Stimulated activated naive CD8-positive, alpha-beta T cell treated with anti-CD3 and anti-CD28 coated beads, Interleukin-15, Interleukin-2, amounts not matched to agents 100 U/mL and 50 U/mL, for 24 hours (primary cell): ENCODE results near the gene EPB41L5.
"Not testable (repeated sequence)": the region's sequence is repeated elsewhere in the genome, so short reads cannot be mapped to it uniquely, and the experiment has no call there.

ENCODE experiments used
- ATAC-seq: fragments of 150-1000 bp; cut with Tn5 transposase; one replicate; pipeline ENCODE4 v1.10.0; 2021
- DNase-seq: peaks from one replicate; pipeline ENCODE4 v3.0.0; 2021

EPB41L5 gene

DNA sequence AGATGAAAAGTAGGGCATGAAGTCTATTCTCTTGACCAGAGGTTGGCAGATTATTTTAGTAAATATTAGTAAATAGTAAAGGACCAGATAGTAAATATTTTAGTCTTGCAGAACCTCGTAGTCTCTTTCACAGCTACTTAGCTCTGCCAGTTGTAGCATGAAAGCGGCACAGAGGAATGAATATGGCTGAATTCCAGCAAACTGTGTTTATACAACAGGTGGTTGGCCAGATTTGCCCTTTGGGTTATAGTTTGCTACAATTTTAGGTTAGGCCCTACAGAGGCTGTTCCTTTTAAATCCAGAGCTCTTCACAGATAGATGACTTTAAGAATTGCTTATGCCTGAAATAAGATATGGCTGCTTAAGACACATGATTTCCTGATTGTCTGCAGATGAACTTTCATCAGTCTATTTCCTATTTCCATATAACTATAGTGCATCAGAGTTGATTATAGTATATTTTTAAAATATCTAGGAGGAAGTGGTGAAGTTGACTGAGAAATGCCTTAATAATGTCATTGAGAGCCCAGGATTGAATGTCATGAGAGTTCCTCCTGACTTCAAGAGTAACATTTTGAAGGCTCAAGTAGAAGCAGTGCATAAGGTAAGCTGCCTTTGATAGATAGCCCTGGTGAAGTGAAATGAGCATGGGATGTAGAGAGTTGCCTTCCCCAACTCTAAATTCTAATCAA lies 129.8 kb downstream of the EPB41L5 start:
- ATAC-seq (no peak), DNase-seq (no peak)

DNA sequence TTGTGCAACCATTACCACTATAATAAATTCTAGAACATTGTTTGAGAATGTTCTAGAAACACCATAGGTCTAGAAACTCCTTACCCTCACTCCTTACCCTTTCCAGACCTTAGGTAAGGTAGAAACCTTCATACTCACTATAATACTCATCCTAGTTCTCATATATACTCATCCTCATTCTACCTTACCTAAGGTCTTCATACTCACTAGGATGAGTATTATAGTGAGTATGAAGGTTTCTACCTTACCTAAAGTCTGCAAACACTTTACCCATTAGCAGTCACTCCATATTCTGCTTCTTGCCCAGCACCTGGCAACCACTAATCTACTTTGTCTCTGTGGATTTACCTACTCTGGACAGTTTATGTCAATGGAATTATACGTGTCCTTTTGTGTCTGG lies 135.4 kb downstream of the EPB41L5 start:
- ATAC-seq: no peak
- no peak for DNase-seq

DNA sequence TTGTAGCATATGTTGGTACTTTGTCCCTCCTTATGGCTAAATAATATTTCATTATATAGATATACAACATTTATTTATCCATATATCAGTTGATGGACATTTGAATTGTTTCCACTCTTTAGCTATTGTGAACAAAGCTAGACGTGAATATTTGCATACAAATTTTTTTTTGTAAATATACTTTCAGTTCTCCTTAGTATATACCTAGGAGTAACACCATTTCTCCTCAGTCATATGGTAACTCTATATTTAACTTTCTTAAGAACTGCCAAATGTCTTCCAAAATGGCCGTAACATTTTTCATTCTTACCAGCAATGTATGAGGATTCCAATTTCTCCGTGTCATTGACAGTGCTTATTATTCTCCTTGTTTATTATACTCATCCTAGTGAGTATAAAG lies 135.8 kb downstream of the EPB41L5 start:
- DNase-seq: no peak
- no peak for ATAC-seq

DNA sequence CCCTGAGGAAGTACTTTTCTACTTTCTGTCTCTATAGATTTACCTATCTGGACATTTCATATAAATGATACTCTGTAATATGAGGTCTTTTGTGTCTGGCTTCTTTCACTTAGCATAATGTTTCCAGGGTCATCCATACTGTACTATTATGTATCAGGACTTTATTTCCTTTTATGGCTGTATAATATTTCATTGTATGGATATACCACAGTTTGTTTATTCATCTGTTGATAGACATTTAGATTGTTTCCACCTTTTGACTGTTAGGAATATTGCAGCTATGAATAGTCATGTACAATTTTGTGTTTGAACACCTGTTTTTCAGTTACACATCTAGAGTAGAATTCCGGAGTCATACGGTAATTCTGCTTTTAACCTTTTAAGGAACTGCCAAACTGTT lies 136.5 kb downstream of the EPB41L5 start:
- no peak for ATAC-seq
- DNase-seq: no peak

DNA sequence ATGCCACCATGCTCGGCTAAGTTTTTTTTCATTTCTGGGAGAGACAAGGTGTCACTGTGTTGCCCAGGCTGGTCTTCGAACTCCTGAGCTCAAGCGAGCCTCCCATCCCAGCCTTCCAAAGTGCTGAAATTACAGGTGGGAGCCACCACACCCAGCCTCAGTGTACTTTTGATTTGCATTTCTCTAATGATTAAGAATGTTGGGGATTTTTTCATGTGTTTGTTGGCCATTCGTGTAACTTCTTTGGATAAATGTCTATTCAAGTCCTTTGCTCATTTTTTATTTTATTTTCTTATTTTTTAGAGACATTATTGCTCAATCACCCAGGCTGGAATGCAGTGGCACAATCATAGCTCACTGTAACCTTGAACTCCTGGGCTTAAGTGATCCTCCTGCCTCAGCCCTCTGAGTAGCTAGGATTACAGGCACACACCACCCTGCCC lies 137.2 kb downstream of the EPB41L5 start:
- DNase-seq (no peak), ATAC-seq (no peak)

DNA sequence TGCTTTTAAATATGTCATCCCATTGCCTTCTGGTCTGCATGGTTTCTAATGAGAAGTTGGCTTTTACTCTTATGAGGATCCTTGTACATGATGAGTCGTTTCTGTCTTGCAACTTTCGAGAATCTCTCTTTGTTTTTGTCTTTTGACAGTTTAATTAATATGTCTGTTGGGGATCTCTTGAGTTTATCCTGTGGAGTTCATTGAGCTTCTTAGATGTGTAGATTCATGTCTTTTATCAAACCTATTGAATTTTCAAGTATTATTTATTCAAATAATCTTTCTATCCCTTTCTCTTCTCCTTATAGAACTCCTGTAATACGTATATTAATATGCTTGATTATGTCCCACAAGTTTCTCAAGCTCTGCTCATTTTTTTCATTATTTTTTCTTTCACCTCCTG lies 142.4 kb downstream of the EPB41L5 start:
- no peak for DNase-seq
- no peak for ATAC-seq

DNA sequence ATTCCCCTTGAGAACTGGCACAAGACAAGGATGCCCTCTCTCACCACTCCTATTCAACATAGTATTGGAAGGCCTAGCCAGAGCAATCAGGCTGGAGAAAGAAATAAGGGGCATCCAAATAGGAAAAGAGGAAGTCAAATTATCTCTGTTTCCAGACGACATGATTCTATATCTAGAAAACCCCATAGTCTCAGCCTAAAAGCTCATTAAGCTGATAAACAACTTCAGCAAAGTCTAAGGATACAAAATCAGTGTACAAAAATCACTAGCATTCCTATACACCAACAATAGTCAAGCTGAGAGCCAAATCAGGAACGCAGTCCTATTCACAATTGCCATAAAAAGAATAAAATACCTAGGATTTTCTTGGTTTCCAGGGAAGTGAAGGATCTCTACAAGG lies 145.8 kb downstream of the EPB41L5 start:
- not testable (repeated sequence) for DNase-seq, ATAC-seq

DNA sequence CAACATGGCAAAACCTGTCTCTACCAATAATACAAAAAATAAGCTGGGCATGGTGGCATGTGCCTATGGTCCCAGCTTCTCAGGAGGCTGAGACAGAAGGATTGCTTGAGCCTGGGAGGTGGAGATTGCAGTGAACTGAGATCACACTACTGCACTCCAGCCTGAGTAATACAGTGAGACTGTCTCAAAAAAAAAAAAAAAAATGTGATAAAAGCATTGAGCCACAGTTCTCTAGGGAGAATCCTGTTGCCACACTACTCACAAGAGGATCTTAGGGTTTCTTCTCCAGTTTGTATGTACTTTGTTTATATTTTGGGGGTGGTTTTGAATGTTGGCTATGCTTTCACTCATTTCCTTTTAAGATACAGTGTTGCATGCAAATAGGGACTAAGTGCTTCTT lies 148.3 kb downstream of the EPB41L5 start:
- DNase-seq: no peak
- ATAC-seq: no peak

DNA sequence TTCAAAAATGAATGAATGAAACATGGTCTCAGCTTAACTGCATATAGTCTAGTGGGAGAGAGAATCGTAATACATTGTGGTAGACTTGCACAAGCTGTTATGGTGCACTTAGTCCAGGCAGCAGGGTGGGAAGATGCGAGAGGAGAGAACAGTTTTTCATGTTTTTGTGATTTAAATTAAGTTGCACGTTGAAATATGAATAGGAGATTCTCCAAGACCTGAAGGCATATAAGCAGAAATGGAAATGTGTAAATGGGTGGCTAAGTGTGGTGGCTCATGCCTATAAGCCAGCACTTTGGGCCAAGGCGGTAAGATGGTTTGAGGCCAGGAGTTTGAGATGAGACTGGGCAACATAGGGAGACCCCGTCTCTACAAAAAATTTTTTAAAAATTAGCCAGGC lies 149.8 kb downstream of the EPB41L5 start:
- DNase-seq: no peak
- ATAC-seq: no peak

DNA sequence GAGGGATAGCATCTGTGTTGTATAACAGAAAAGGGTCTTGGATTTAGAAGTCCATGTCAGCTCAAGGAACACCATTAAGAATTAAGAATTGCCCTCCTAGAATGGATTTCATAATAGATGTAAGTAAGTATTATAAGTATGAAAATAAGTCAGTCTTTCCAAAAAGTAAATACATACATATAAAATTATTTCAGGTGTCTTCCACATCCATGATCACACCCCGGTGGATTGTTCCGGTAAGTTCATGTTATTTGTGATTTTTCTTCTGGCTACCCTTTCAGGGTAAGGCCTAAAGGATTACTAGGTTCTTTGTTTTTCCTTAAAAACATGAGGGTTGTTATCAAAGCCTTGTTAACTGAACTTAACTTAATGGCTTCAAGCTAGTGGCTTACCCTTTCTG lies 154.4 kb downstream of the EPB41L5 start:
- no peak for ATAC-seq

DNA sequence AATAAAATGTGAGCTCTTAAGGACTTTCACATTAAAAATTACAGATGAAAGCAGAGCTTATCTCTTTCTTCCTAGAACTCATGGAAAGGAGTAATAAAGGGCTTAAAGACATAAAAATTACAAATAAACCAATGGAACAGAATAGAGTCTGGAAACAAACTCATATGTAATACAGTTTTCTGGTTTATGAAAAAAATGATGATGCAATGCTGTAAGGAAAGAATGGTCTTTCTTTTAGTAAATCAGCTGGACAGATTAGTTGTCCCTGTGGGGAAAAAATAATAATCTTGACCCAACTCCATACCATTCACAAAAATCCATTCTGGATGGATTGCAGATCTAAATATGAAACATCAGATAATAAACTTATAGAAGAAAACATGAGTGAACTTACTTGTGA lies 156.1 kb downstream of the EPB41L5 start:
- no peak for DNase-seq
- no peak for ATAC-seq

More for the DNA sequence above, 154.4 kb downstream of the EPB41L5 start:
- no peak for DNase-seq

DNA sequence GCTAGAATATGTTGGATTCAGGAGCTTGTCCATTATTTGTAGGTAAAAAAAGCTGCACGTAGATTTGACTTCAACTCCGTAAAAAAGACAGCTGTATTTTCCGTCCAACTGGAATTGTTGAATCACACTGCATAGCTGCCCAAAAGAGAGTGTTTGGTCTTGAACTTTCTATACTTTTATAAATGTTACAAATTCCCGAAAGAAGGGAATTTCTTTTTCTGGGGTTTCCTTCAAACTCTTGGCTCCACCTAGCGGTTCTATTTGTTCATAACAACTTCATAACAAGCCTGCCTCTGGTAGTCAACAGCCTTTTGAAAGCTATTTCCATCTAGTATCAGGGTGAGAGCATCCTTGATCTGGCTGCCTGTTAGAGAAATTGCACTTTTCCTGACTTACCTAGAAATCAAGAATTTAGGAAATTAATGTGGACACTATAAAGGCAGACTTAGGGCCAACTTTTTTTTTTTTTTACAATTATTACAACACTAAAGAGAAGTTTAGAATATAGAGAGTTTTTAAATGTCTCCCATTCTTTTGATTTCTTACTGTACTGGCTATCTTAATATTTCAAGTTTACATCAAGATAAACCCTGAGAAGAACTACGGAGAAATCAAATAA lies 162.2 kb downstream of the EPB41L5 start:
- no peak for ATAC-seq
- no peak for DNase-seq

DNA sequence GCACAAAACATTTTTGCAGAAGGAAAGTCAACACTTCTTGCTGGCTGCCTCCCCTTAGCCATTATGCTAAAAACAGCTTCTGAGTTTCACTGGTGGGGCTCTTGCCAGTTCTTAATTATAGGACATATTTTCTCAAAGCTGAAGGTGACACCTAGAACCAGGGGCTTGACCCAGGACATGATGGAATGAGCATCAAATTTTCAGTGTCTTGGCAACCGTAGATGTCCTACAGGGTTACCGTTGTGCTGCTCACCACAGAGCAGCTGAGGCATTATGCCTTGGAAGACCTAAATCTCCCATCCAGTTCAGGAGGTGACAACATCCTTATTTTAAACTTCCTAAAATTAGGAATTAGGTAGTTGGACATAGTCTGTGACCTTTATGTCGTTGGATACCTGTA lies 163.6 kb downstream of the EPB41L5 start:
- peak; percentile 1 for ATAC-seq
- DNase-seq: no peak

DNA sequence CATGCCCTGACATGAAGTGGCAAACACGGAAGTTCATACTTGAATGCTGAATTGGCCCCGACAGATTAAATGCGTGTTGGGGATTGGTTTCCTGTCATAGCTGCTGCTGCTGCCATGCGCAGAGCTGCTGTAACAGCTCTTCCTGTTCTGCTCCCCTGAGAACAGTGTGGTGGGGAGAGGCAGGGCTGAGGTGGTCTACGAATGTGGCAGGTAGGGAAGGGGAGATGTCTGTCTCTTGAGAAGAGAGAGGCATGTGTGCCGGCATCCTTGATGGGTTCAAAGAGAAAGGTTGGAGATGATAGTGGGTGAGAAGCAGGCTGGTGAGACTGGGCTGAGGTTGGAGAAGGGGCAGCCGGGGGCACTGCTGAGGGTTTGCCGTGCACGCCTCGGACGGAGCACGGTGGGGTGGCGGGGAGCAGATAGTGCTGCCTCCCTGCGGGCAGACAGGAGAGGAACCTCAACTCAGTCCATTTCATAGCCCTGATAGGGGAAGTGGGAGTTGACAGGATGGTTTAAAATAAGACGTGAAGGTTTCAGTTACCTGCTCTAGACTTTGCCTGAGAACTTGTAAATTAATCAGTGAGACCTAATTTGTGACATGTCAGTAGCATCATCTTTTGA lies 164.2 kb downstream of the EPB41L5 start:
- peak; percentile 81 for DNase-seq

DNA sequence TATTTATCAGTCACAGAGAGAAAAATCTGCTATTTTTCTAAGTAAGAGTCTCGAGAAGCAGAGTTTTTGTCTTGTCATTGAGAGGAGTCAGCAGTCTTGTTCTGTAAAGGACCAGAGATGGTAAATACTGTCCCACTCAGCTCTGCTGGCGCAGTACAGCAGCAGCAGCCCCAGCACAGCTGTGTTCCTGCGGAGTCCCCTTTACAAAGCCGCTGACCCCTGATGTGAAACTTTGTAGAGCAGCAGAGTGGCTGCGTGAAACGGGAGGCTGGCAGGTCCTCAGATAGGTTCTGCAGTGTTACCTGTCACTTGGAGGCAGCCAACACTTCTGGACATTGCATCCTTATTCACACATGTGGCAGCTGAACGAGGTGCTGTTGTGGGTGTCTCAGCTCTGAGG lies 165.1 kb downstream of the EPB41L5 start:
- DNase-seq: peak; percentile 15
- ATAC-seq: no peak

More for the DNA sequence above, 164.2 kb downstream of the EPB41L5 start:
- peak; percentile 95 for ATAC-seq

DNA sequence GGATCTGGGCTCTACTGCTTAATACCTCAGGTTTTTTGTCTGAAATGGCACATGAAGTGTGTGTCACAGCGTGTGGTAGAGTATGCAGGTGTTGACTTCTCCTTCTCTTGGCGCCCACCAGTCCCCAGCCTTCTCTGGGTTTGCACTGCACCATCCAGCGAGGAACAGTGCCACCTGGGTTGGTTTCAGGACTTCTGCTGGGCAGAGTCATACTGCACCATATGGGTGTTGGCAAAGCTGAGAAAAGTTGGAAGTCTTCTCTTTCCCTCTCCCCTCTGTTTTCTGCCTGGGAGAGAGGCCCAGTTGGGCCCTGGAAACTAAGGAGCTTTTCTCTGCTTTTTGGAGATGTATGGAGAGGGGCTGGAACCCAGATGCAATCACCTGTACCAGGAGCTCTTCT lies 166.5 kb downstream of the EPB41L5 start:
- ATAC-seq (no peak), DNase-seq (no peak)

DNA sequence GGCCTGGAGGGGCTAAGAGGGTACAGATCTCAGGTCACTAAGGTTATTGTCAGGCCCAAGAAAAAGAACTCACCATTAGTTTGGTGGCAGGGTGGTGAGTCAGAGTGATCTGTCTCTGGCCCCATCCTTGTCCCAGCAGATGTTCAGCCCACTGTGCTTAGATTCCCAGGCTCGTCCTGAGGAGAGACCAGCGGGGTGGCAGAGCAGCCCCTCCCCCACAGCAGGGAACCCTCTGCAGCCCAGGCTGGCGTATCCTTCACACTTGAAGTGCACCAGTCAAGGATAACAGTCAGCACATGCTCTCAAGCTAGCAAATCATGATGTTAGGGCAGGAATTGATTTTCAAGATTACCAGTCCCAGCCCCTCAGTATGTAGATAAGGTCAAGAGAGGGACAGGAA lies 167.2 kb downstream of the EPB41L5 start:
- ATAC-seq: no peak
- DNase-seq: no peak

DNA sequence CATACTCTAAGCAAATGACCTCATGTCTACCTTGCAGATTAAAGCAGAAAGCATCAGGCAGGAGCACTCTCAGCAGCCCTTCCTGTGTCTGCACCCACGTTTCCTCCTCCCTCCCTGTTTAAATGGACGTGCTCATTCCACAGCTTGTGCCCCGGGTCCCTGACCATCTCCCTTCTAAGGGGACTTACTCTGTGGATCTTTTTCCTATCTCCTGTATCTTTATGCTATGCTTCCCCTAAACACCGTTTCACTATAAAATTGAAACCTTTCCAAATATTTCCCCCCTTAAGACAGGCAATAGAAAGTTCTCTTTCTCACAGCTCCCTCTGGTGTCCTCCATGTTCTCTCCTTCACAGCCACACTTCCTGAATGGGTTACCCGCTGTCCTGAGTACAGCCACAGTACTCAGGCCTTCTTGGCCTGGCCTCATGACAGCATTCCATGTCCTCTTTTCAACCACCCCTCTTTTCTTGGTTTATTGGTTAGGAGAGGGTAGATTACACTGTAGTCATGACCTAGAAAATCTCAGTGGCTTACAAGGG lies 169.2 kb downstream of the EPB41L5 start:
- ATAC-seq (no peak), DNase-seq (no peak)

DNA sequence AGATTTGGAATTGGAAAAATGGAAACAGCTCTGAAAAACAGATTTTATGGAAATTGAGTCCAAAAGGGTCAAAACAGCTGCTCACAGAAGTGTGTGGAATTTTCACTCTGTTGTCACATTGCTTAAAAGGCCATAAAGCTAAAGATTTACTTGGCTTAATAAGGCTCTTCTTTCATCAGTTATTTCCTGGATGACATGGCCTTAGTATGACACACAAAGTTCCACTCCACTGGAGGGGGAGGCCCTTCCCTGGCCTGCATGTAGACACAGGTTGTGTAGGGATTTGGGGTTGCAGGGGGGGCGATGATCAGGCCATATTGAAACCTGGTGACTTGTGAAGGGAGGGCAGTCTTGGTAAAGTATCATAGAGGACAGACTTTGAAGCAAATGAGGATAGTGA lies 176.3 kb downstream of the EPB41L5 start:
- no peak for DNase-seq
- no peak for ATAC-seq

DNA sequence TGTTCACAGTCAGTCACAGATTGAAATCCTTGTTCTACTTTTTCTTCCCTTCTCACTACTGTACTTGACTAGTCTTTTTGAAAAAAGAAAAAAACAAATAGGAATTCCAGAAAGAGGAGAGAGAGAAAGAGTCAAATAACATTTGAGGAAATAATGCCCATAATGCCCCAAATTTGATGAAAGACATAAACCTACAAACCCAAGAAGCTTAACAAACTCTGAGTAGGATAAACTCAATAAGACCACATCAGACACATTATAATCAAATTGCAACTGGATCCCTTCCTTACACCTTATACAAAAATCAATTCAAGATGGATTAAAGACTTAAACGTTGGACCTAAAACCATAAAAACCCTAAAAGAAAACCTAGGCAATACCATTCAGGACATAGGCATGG lies 179.4 kb downstream of the EPB41L5 start:
- ATAC-seq: no peak
- no peak for DNase-seq

DNA sequence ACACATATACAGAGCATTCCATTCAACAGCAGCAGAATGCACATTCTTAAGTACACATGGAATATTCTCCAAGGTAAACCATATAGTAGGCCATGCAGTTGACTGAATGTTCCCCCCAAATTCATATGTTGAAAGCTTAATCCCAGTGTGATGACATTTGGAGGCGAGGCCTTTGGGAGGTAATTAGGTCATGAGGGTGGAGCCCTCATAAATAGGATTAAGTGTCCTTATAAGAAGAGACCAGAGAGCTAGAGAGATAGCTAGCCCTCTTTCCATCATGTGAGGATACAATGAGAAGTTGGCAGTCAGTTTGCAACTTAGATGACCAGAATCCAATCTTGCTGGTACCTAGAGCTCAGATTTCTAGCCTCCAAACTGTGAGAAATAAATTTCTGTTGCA lies 182.7 kb downstream of the EPB41L5 start:
- ATAC-seq: no peak
- no peak for DNase-seq

DNA sequence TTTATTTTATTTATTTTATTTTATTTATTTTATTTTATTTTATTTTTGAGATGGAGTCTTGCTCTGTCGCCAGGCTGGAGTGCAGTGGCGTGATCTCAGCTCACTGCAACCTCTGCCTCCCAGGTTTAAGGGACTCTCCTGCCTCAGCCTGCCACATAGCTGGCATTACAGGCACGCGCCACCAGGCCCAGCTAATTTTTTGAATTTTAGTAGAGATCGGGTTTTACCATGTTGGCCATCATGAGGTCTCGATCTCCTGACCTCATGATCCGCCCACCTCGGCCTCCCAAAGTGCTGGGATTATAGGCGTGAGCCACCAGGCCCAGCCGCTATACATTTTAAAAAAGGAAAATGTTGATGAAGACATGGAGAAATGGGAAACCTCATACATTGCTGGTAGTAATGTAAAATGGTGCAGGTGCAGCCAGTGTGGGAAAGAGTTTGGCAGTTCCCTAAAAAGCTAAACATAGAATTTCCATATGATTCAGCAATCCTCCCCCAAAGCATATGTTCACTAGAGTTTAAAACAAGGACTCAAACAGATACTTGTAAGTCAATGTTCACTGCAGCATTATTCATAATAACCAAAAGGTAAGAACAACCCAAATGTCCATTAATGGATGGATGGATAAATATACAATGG lies 187.1 kb downstream of the EPB41L5 start:
- ATAC-seq, DNase-seq: not testable (repeated sequence)
